GM10847 (cell line): ENCODE results near the gene RCAN3.

ENCODE experiments used
- POLR2A ChIP-seq: IDR thresholded peaks from 2 replicates; pipeline ENCODE4 v1.6.1; 2011; ENCODE audit not compliant: insufficient read length; ENCODE audit errors: extremely low read depth

The RCAN3 gene

GRCh38 chr1:24556414-24556795, 53.8 kb downstream of the RCAN3 start:
- no peak for TF ChIP-seq POLR2A

GRCh38 chr1:24557220-24557619, 54.6 kb downstream of the RCAN3 start:
- no peak for TF ChIP-seq POLR2A

- TF ChIP-seq POLR2A: no peak
Observed at GRCh38 chr1:24557711-24558131, 55.1 kb downstream of the RCAN3 start.

GRCh38 chr1:24558455-24558854, 55.8 kb downstream of the RCAN3 start:
- no peak for TF ChIP-seq POLR2A

GRCh38 chr1:24558902-24559791, 56.5 kb downstream of the RCAN3 start:
- no peak for TF ChIP-seq POLR2A

- TF ChIP-seq POLR2A: no peak
Observed at GRCh38 chr1:24560361-24560760, 57.7 kb downstream of the RCAN3 start.

GRCh38 chr1:24562625-24563024, 60.0 kb downstream of the RCAN3 start:
- TF ChIP-seq POLR2A: no peak

- TF ChIP-seq POLR2A: no peak
Observed at GRCh38 chr1:24564695-24565094, 62.1 kb downstream of the RCAN3 start.

GRCh38 chr1:24566236-24566867, 63.7 kb downstream of the RCAN3 start:
- no peak for TF ChIP-seq POLR2A

GRCh38 chr1:24567792-24568388, 65.3 kb downstream of the RCAN3 start:
- no peak for TF ChIP-seq POLR2A

GRCh38 chr1:24568475-24568874, 65.8 kb downstream of the RCAN3 start:
- no peak for TF ChIP-seq POLR2A

GRCh38 chr1:24570265-24571125, 67.9 kb downstream of the RCAN3 start:
- TF ChIP-seq POLR2A: no peak

GRCh38 chr1:24572301-24572700, 69.7 kb downstream of the RCAN3 start:
- no peak for TF ChIP-seq POLR2A

- TF ChIP-seq POLR2A: no peak
Observed at GRCh38 chr1:24575905-24576587, 73.4 kb downstream of the RCAN3 start.

GRCh38 chr1:24578846-24579245, 76.2 kb downstream of the RCAN3 start:
- no peak for TF ChIP-seq POLR2A

- TF ChIP-seq POLR2A: no peak
Observed at GRCh38 chr1:24580756-24581155, 78.1 kb downstream of the RCAN3 start.
